Breast epithelium (tissue), 3 donors: ENCODE measurements around the gene DRG2.

Source experiments
- POLR2A ChIP-seq: fragments of 450-650 bp; IDR thresholded peaks from one replicate; pipeline ENCODE4 v1.6.1; 2016; ENCODE audit warnings: antibody characterized with exemption, mild to moderate bottlenecking, moderate library complexity
- TF ChIP-seq, protein P1 (sequence below), 3 donors: fragments of 450-650 bp; IDR thresholded peaks; one replicate each; pipeline ENCODE4 v1.5.1; 2016 to 2017; ENCODE audit warnings: antibody characterized with exemption in 3 of 3, mild to moderate bottlenecking in 3 of 3, moderate library complexity in 3 of 3

- TF ChIP-seq, protein P1, sequence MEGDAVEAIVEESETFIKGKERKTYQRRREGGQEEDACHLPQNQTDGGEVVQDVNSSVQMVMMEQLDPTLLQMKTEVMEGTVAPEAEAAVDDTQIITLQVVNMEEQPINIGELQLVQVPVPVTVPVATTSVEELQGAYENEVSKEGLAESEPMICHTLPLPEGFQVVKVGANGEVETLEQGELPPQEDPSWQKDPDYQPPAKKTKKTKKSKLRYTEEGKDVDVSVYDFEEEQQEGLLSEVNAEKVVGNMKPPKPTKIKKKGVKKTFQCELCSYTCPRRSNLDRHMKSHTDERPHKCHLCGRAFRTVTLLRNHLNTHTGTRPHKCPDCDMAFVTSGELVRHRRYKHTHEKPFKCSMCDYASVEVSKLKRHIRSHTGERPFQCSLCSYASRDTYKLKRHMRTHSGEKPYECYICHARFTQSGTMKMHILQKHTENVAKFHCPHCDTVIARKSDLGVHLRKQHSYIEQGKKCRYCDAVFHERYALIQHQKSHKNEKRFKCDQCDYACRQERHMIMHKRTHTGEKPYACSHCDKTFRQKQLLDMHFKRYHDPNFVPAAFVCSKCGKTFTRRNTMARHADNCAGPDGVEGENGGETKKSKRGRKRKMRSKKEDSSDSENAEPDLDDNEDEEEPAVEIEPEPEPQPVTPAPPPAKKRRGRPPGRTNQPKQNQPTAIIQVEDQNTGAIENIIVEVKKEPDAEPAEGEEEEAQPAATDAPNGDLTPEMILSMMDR (IDR thresholded peaks at IDR 0.05): no peak
- no peak for TF ChIP-seq POLR2A
Measured at GRCh38 chr17:18151290-18151689, 63.5 kb downstream of the DRG2 start.
